ENCODE measurements around the gene RASSF3.

DNA sequence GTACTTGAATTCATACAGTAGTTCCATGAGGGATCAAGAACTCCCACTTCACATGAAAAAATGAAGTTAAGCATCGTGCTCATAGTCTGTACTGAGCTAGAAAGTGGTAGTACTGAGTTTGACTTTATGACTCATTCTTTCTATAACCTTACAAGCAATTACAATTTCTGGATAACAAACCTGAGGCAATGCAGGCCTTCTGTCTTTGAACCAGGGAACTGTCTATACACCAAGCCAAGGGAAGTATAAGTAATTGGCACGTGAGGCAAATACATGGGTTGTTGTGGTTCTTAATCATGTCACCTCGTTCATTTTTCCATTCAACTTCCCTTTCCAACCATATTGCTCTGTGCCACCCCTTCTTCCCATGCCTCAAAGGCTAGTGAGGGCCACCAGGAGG lies 132.1 kb downstream of the RASSF3 start:
- TF ChIP-seq BHLHE40 (IDR thresholded peaks at IDR 0.05; ENCODE audit: borderline replicate concordance in 1 of 2, low read depth in 2 of 2, low read length in 1 of 2) (no peak), EP300 (IDR thresholded peaks at IDR 0.05; ENCODE audit: borderline replicate concordance in 1 of 2, control insufficient read depth in 1 of 2, low read depth in 2 of 2, low read length in 2 of 2) (no peak), BRCA1 (IDR thresholded peaks at IDR 0.05; ENCODE audit: low read depth, low read length) (no peak), POLR2A (IDR thresholded peaks at IDR 0.05; ENCODE audit: low read depth, low read length) (no peak), TCF12 (IDR thresholded peaks at IDR 0.05; ENCODE audit: low read depth, low read length) (no peak)
- TF ChIP-seq, protein P1, sequence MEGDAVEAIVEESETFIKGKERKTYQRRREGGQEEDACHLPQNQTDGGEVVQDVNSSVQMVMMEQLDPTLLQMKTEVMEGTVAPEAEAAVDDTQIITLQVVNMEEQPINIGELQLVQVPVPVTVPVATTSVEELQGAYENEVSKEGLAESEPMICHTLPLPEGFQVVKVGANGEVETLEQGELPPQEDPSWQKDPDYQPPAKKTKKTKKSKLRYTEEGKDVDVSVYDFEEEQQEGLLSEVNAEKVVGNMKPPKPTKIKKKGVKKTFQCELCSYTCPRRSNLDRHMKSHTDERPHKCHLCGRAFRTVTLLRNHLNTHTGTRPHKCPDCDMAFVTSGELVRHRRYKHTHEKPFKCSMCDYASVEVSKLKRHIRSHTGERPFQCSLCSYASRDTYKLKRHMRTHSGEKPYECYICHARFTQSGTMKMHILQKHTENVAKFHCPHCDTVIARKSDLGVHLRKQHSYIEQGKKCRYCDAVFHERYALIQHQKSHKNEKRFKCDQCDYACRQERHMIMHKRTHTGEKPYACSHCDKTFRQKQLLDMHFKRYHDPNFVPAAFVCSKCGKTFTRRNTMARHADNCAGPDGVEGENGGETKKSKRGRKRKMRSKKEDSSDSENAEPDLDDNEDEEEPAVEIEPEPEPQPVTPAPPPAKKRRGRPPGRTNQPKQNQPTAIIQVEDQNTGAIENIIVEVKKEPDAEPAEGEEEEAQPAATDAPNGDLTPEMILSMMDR (IDR thresholded peaks at IDR 0.05 in 2 of 3, conservative IDR thresholded peaks at IDR 0.05 in 1 of 3; ENCODE audit: control insufficient read depth in 2 of 3, extremely low read depth in 1 of 3, insufficient read depth in 1 of 3, low read depth in 3 of 3, low read length in 3 of 3) = no peak
